GM18508 (cell line): Measurements from ENCODE around the gene AQP4.

Source experiments
- ATAC-seq: cut with Tn5 transposase; IDR thresholded peaks from one replicate; pipeline ENCODE4 v1.9.1; 2021; ENCODE audit warnings: moderate number of reproducible peaks; ENCODE audit not compliant: insufficient read depth, unreplicated experiment

AQP4 gene

GRCh38 chr18:26865557-26865956 is at the start of gene AQP4:
AQP4 (minus strand) TSS chr18:26865707; CDS start chr18:26865689, 18 bp downstream.
- no peak for ATAC-seq

GRCh38 chr18:26911840-26912239 is 46.3 kb upstream of the AQP4 start:
- no peak for ATAC-seq

GRCh38 chr18:26909599-26910290 is 44.2 kb upstream of the AQP4 start:
- ATAC-seq, result no peak

GRCh38 chr18:26908906-26909305 is 43.4 kb upstream of the AQP4 start:
- no peak for ATAC-seq

GRCh38 chr18:26902291-26902690 is 36.8 kb upstream of the AQP4 start:
- no peak for ATAC-seq

GRCh38 chr18:26901020-26901419 is 35.5 kb upstream of the AQP4 start:
- ATAC-seq, result no peak

- ATAC-seq, result no peak
Observed at GRCh38 chr18:26894426-26894825, 28.9 kb upstream of the AQP4 start.

GRCh38 chr18:26893996-26894395 is 28.5 kb upstream of the AQP4 start:
- no peak for ATAC-seq

GRCh38 chr18:26888259-26888658 is 22.8 kb upstream of the AQP4 start:
- no peak for ATAC-seq

- ATAC-seq, result no peak
Observed at GRCh38 chr18:26875040-26875654, 9.6 kb upstream of the AQP4 start.

- ATAC-seq, result no peak
Observed at GRCh38 chr18:26874283-26874682, 8.8 kb upstream of the AQP4 start.

- ATAC-seq, result no peak
Observed at GRCh38 chr18:26869640-26870039, 4.1 kb upstream of the AQP4 start.

GRCh38 chr18:26868968-26869586 is 3.6 kb upstream of the AQP4 start:
- no peak for ATAC-seq

GRCh38 chr18:26867471-26867870 is 2.0 kb upstream of the AQP4 start:
- ATAC-seq, result no peak

GRCh38 chr18:26864658-26865057 is 849 bp downstream of the AQP4 start:
- ATAC-seq, result no peak

- no peak for ATAC-seq
Observed at GRCh38 chr18:26863921-26864497, 1.5 kb downstream of the AQP4 start.

GRCh38 chr18:26863122-26863879 is 2.2 kb downstream of the AQP4 start:
- ATAC-seq, result no peak

- no peak for ATAC-seq
Observed at GRCh38 chr18:26862084-26862483, 3.4 kb downstream of the AQP4 start.

- ATAC-seq, result no peak
Observed at GRCh38 chr18:26854292-26854881, 11.1 kb downstream of the AQP4 start.

GRCh38 chr18:26853401-26853800 is 12.1 kb downstream of the AQP4 start:
- ATAC-seq, result no peak
